CD14-positive monocyte (primary cell): ENCODE results near the gene IL19. TPM values are rescaled to one million over a fixed set of nuclear protein-coding genes. Genes with fewer than 3 reads are reported as not detected.
A peak's percentile ranks its signal among the peaks of the same experiment; 100 is the strongest.

Experiments used
- DNase-seq, 3 donors: peaks; one replicate each; pipeline ENCODE4 v3.0.0-alpha.2; 2011 to 2022
- H2AFZ ChIP-seq: 2 replicates; pipeline ENCODE4 v1.6.0; 2012; ENCODE audit warnings: mild to moderate bottlenecking, low read depth, low read length, inconsistent platforms; ENCODE audit not compliant: insufficient read depth, poor library complexity, severe bottlenecking
- H3K27ac ChIP-seq, 2 donors: 1 replicate in 1 of 2; 2 replicates in 1 of 2; pipeline ENCODE4 v1.5.1; 2012 to 2013; ENCODE audit warnings: low read length in 2 of 2, control low read depth in 1 of 2, inconsistent platforms in 1 of 2, low read depth in 1 of 2, mild to moderate bottlenecking in 1 of 2
- H3K27me3 ChIP-seq, 2 donors: one replicate each; pipeline versions ENCODE4 v1.6.0 to v1.6.1; 2011 to 2013; ENCODE audit warnings: low read length in 2 of 2; ENCODE audit not compliant: control insufficient read depth in 2 of 2, insufficient read depth in 2 of 2
- H3K36me3 ChIP-seq, 2 donors: replicated peaks in 1 of 2; 1 replicate in 1 of 2; 2 replicates in 1 of 2; pipeline versions ENCODE4 v1.5.1 to v1.6.1; 2012 to 2013; ENCODE audit warnings: low read length in 2 of 2, control low read depth in 1 of 2, inconsistent platforms in 1 of 2, mild to moderate bottlenecking in 1 of 2; ENCODE audit not compliant: insufficient read depth in 2 of 2, control insufficient read depth in 1 of 2
- H3K4me1 ChIP-seq, 2 donors: 1 replicate in 1 of 2; 2 replicates in 1 of 2; pipeline versions ENCODE4 v1.5.1 to v1.6.1; 2012 to 2013; ENCODE audit warnings: low read length in 2 of 2, control low read depth in 1 of 2, inconsistent platforms in 1 of 2, mild to moderate bottlenecking in 1 of 2, moderate library complexity in 1 of 2; ENCODE audit not compliant: insufficient read depth in 2 of 2, control insufficient read depth in 1 of 2
- H3K4me2 ChIP-seq: replicated peaks from 2 replicates; pipeline ENCODE3; 2012; ENCODE audit warnings: low read length, moderate library complexity, mild to moderate bottlenecking; ENCODE audit not compliant: poor library complexity, severe bottlenecking; ENCODE audit errors: extremely low read depth
- H3K4me3 ChIP-seq, 3 experiments: fragments of 200-600 bp in 1 of 3; sonication (generic) in 1 of 3; replicated peaks in 1 of 3; 1 replicate in 2 of 3; 2 replicates in 1 of 3; pipeline ENCODE4 v1.5.1; 2011 to 2013; ENCODE audit warnings: low read length in 3 of 3, mild to moderate bottlenecking in 3 of 3, control low read depth in 2 of 3, low read depth in 2 of 3, inconsistent platforms in 1 of 3, moderate library complexity in 1 of 3
- H3K79me2 ChIP-seq: 2 replicates; pipeline ENCODE4 v1.6.0; 2012; ENCODE audit warnings: mild to moderate bottlenecking, control low read depth, inconsistent platforms, low read length, moderate library complexity; ENCODE audit not compliant: insufficient read depth
- H3K9ac ChIP-seq: 2 replicates; pipeline ENCODE4 v1.6.0; 2017; ENCODE audit warnings: low read length, mild to moderate bottlenecking; ENCODE audit not compliant: insufficient read depth, poor library complexity, severe bottlenecking
- H3K9me3 ChIP-seq, 2 donors: replicated peaks in 1 of 2; 1 replicate in 1 of 2; 2 replicates in 1 of 2; pipeline versions ENCODE4 v1.5.1 to v1.6.1; 2012 to 2013; ENCODE audit warnings: low read length in 2 of 2, control low read depth in 1 of 2; ENCODE audit not compliant: control insufficient read depth in 1 of 2, insufficient read depth in 1 of 2
- H4K20me1 ChIP-seq: 2 replicates; pipeline ENCODE4 v1.6.0; 2012; ENCODE audit warnings: mild to moderate bottlenecking, low read length, control low read depth, moderate library complexity; ENCODE audit not compliant: insufficient read depth
- H3K27ac Mint-ChIP-seq, 7 donors: one replicate each; pipeline ENCODE4 v1.8.0; 2020; ENCODE audit warnings: mild to moderate bottlenecking in 7 of 7, mixed read lengths in 7 of 7, moderate library complexity in 6 of 7, inconsistent platforms in 2 of 7
- H3K27me3 Mint-ChIP-seq, 3 donors: one replicate each; pipeline ENCODE4 v1.8.0; 2021 to 2022; ENCODE audit warnings: low read depth in 3 of 3, mild to moderate bottlenecking in 3 of 3, mixed read lengths in 3 of 3, moderate library complexity in 3 of 3, inconsistent platforms in 1 of 3
- H3K36me3 Mint-ChIP-seq, 2 donors: one replicate each; pipeline ENCODE4 v1.8.0; 2020; ENCODE audit warnings: mixed read lengths in 2 of 2, inconsistent platforms in 1 of 2, mild to moderate bottlenecking in 1 of 2
- H3K4me1 Mint-ChIP-seq: one replicate; pipeline ENCODE4 v1.8.0; 2020; ENCODE audit warnings: mild to moderate bottlenecking, mixed read lengths
- H3K4me3 Mint-ChIP-seq, 2 donors: one replicate each; pipeline ENCODE4 v1.8.0; 2020; ENCODE audit warnings: mild to moderate bottlenecking in 2 of 2, mixed read lengths in 2 of 2, moderate library complexity in 1 of 2
- H3K9me3 Mint-ChIP-seq, 7 donors: one replicate each; pipeline ENCODE4 v1.8.0; 2020 to 2022; ENCODE audit warnings: mixed read lengths in 7 of 7, mild to moderate bottlenecking in 6 of 7, moderate library complexity in 6 of 7, inconsistent platforms in 2 of 7
- CTCF ChIP-seq: fragments of 200-600 bp; IDR thresholded peaks from one replicate; pipeline ENCODE4 v1.8.0; 2022; ENCODE audit warnings: antibody characterized with exemption, mild to moderate bottlenecking
- WGBS: methylation state at CpG from one replicate; pipeline ENCODE4 v1.1.5; 2013; ENCODE audit warnings: missing lambda C conversion rate; ENCODE audit not compliant: insufficient coverage; 5-methylcytosine and 5-hydroxymethylcytosine counted together
- intact Hi-C, 2 donors: fragments of 100-400 bp; cut with micrococcal nuclease; formaldehyde crosslinking; loops; one replicate each; pipeline versions ENCODE4 v1.15.0 to v1.15.1; 2023
- polyA plus RNA-seq, 3 donors: library from polyadenylated mRNA; depleted of rRNA in 1 of 3; unstranded in 2 of 3; stranded (reverse) in 1 of 3; fragments of 300-500 nt in 2 of 3; fragments of >200 nt in 1 of 3; fragmentation: Illumina TruSeq in 2 of 3; gene quantifications; 1 replicate in 2 of 3; 2 replicates in 1 of 3; pipeline ENCODE4 v1.2.3, GENCODE V29; 2012 to 2021

The IL19 gene
- polyA plus RNA-seq, 3 donors: 0.41 TPM; not detected in 2

- no peaks in the 10 kb centered on the region for H3K9me3 ChIP-seq
- no peaks in the 10 kb centered on the region for H3K27me3 ChIP-seq
- intact Hi-C loops: loop anchor here (2.0 to 5.0 kb wide), 2 partner anchors 184 to 253 kb away; no protein-coding TSS in a partner anchor
- H2AFZ ChIP-seq: no peak overlapping the region
- H3K79me2 ChIP-seq: peaks cover 68% of the 10 kb centered on the region
- TF ChIP-seq CTCF: no peak
- H3K36me3 ChIP-seq: peaks cover 46% of the 10 kb centered on the region in 2 donors
- H3K4me3 Mint-ChIP-seq: no peak overlapping the region
- no peak overlapping the region for H3K4me2 ChIP-seq
- no peak for DNase-seq
- peaks cover 91% of the 10 kb centered on the region for H4K20me1 ChIP-seq
- whole genome bisulfite sequencing: 19% methylated on average over 5 of the region's 8 CpGs
- peak overlapping the region in 1 of 7 donors; percentile 78 for H3K27ac Mint-ChIP-seq
- H3K27ac ChIP-seq: no peak overlapping the region
- H3K4me1 ChIP-seq: peaks cover 29 to 37% of the 10 kb centered on the region in 2 donors
- H3K4me3 ChIP-seq: no peak overlapping the region
- H3K27me3 Mint-ChIP-seq: peaks cover 0 to 4% (median 3%) of the 10 kb centered on the region in 3 donors
- no peaks in the 10 kb centered on the region for H3K9me3 Mint-ChIP-seq
- H3K9ac ChIP-seq: no peak overlapping the region
- H3K36me3 Mint-ChIP-seq: peaks cover 47 to 48% of the 10 kb centered on the region in 2 donors
- peaks cover 61% of the 10 kb centered on the region for H3K4me1 Mint-ChIP-seq
Measured at GRCh38 chr1:206727981-206728696, 42.4 kb upstream of the IL19 start.

- no peak overlapping the region for H3K4me2 ChIP-seq
- Mint-ChIP-seq H3K27ac (peak overlapping the region in 2 of 7 donors; percentile 78 to 80), H3K4me1 (peaks cover 56% of the 10 kb centered on the region), H3K9me3 (no peaks in the 10 kb centered on the region), H3K27me3 (peaks cover 0 to 4% (median 3%) of the 10 kb centered on the region in 3 donors), H3K4me3 (no peak overlapping the region), H3K36me3 (peaks cover 51 to 52% of the 10 kb centered on the region in 2 donors)
- H4K20me1 ChIP-seq: peaks cover 89% of the 10 kb centered on the region
- H3K9ac ChIP-seq: no peak overlapping the region
- peaks cover 24 to 32% of the 10 kb centered on the region in 2 donors for H3K4me1 ChIP-seq
- no peak overlapping the region for H3K27ac ChIP-seq
- TF ChIP-seq CTCF: no peak
- H3K27me3 ChIP-seq: no peaks in the 10 kb centered on the region
- H2AFZ ChIP-seq: no peak overlapping the region
- no peak overlapping the region for H3K4me3 ChIP-seq
- no peak for DNase-seq
- 7% methylated on average over 8 of the region's 9 CpGs for WGBS
- intact Hi-C loops: loop anchor here in 1 of 2 donors (5.0 kb wide), 1 partner anchor 184 kb away; no protein-coding TSS in a partner anchor
- H3K36me3 ChIP-seq: peaks cover 47 to 49% of the 10 kb centered on the region in 2 donors
- peaks cover 63% of the 10 kb centered on the region for H3K79me2 ChIP-seq
- no peaks in the 10 kb centered on the region for H3K9me3 ChIP-seq
Measured at GRCh38 chr1:206728697-206728987, 41.9 kb upstream of the IL19 start.
